H9 (cell line): Measurements from ENCODE around the gene ZNF526. TPM values are rescaled to one million over a fixed set of nuclear protein-coding genes. Genes with fewer than 3 reads are reported as not detected.

Experiments used
- DNase-seq: peaks from one replicate; pipeline ENCODE4 v3.0.0-alpha.2; 2017
- H2AFZ ChIP-seq: one replicate; pipeline ENCODE4 v1.6.1; 2013; ENCODE audit warnings: mild to moderate bottlenecking, low read length, control low read depth, moderate library complexity
- H2AK5ac ChIP-seq: 2 replicates; pipeline ENCODE4 v1.6.1; 2013; ENCODE audit warnings: low read length, control low read depth, mixed read lengths; ENCODE audit not compliant: insufficient read length
- H2BK120ac ChIP-seq: one replicate; pipeline ENCODE4 v1.6.1; 2013; ENCODE audit warnings: low read depth, mild to moderate bottlenecking, low read length, control low read depth, inconsistent platforms; ENCODE audit not compliant: poor library complexity, severe bottlenecking
- H2BK12ac ChIP-seq: 2 replicates; pipeline ENCODE4 v1.6.1; 2013; ENCODE audit warnings: low read length, control low read depth, mixed read lengths, low read depth; ENCODE audit not compliant: insufficient read length
- H2BK15ac ChIP-seq: 2 replicates; pipeline ENCODE4 v1.6.1; 2013; ENCODE audit warnings: low read depth, low read length, control low read depth
- H2BK20ac ChIP-seq: one replicate; pipeline ENCODE4 v1.6.1; 2013; ENCODE audit warnings: low read depth, mild to moderate bottlenecking, low read length, control low read depth, inconsistent platforms; ENCODE audit not compliant: poor library complexity, severe bottlenecking
- H2BK5ac ChIP-seq: 2 replicates; pipeline ENCODE4 v1.6.1; 2013; ENCODE audit warnings: low read length, control low read depth, mixed read lengths; ENCODE audit not compliant: insufficient read length
- H3K14ac ChIP-seq: 2 replicates; pipeline ENCODE4 v1.6.1; 2013; ENCODE audit warnings: low read length, control low read depth; ENCODE audit not compliant: insufficient read depth
- H3K18ac ChIP-seq: 2 replicates; pipeline ENCODE4 v1.6.1; 2013; ENCODE audit warnings: low read depth, mild to moderate bottlenecking, mixed read lengths, low read length, control low read depth; ENCODE audit not compliant: insufficient read length
- H3K23ac ChIP-seq: 2 replicates; pipeline ENCODE4 v1.6.1; 2013; ENCODE audit warnings: low read length, control low read depth, mixed read lengths, low read depth; ENCODE audit not compliant: insufficient read length
- H3K23me2 ChIP-seq: 2 replicates; pipeline ENCODE4 v1.6.1; 2013; ENCODE audit warnings: low read depth, mild to moderate bottlenecking, mixed read lengths, low read length, control low read depth; ENCODE audit not compliant: insufficient read length, poor library complexity, severe bottlenecking
- H3K27ac ChIP-seq: 2 replicates; pipeline ENCODE4 v1.5.1; 2013; ENCODE audit warnings: low read length, control low read depth, mixed read lengths, low read depth; ENCODE audit not compliant: insufficient read length
- H3K27me3 ChIP-seq: 2 replicates; pipeline ENCODE4 v1.6.1; 2013; ENCODE audit warnings: low read length, control low read depth, inconsistent platforms; ENCODE audit not compliant: insufficient read depth
- H3K4ac ChIP-seq: 2 replicates; pipeline ENCODE4 v1.6.1; 2013; ENCODE audit warnings: low read depth, mild to moderate bottlenecking, control low read depth, inconsistent platforms, low read length, moderate library complexity
- H3K4me1 ChIP-seq: 2 replicates; pipeline ENCODE4 v1.6.1; 2013; ENCODE audit warnings: low read length, control low read depth, inconsistent platforms; ENCODE audit not compliant: insufficient read depth
- H3K4me2 ChIP-seq: 2 replicates; pipeline ENCODE4 v1.6.1; 2013; ENCODE audit warnings: low read length, control low read depth, mixed read lengths; ENCODE audit not compliant: insufficient read length, insufficient read depth
- H3K56ac ChIP-seq: 2 replicates; pipeline ENCODE4 v1.6.1; 2013; ENCODE audit warnings: low read depth, mild to moderate bottlenecking, mixed read lengths, low read length, control low read depth; ENCODE audit not compliant: insufficient read length
- H3K79me1 ChIP-seq: 2 replicates; pipeline ENCODE4 v1.6.1; 2013; ENCODE audit warnings: low read depth, mild to moderate bottlenecking, moderate library complexity, low read length, control low read depth, inconsistent platforms; ENCODE audit not compliant: insufficient read depth, poor library complexity, severe bottlenecking
- H3K79me2 ChIP-seq: 2 replicates; pipeline ENCODE4 v1.6.1; 2013; ENCODE audit warnings: low read length, control low read depth, inconsistent platforms; ENCODE audit not compliant: insufficient read depth
- H3K9ac ChIP-seq: 2 replicates; pipeline ENCODE4 v1.6.1; 2013; ENCODE audit warnings: low read length, control low read depth, mixed read lengths; ENCODE audit not compliant: insufficient read length; ENCODE audit errors: extremely low read depth
- H3K9me3 ChIP-seq: one replicate; pipeline ENCODE4 v1.6.1; 2013; ENCODE audit warnings: low read depth, low read length, inconsistent platforms; ENCODE audit not compliant: control insufficient read depth
- H3T11ph ChIP-seq: one replicate; pipeline ENCODE4 v1.6.1; 2013; ENCODE audit warnings: mild to moderate bottlenecking, low read length, control low read depth, inconsistent platforms
- H4K20me1 ChIP-seq: one replicate; pipeline ENCODE4 v1.6.1; 2013; ENCODE audit not compliant: control insufficient read depth, insufficient read length, insufficient read depth
- H4K5ac ChIP-seq: 2 replicates; pipeline ENCODE4 v1.6.1; 2013; ENCODE audit warnings: low read depth, mild to moderate bottlenecking, mixed read lengths, low read length, control low read depth; ENCODE audit not compliant: insufficient read length
- H4K8ac ChIP-seq: replicated peaks from 2 replicates; pipeline ENCODE4 v1.6.1; 2013; ENCODE audit warnings: low read length, control low read depth, mixed read lengths, low read depth; ENCODE audit not compliant: insufficient read length
- H4K91ac ChIP-seq: 2 replicates; pipeline ENCODE4 v1.6.1; 2013; ENCODE audit warnings: low read depth, mild to moderate bottlenecking, moderate library complexity, mixed read lengths, low read length, control low read depth; ENCODE audit not compliant: insufficient read length
- H3K27ac Mint-ChIP-seq, 3 experiments: 2 replicates in 2 of 3; 3 replicates in 1 of 3; pipeline ENCODE4 v1.8.0; 2020 to 2021; ENCODE audit warnings: mixed read lengths in 3 of 3, mild to moderate bottlenecking in 1 of 3, moderate library complexity in 1 of 3
- H3K27me3 Mint-ChIP-seq: 2 replicates; pipeline ENCODE4 v1.8.0; 2021; ENCODE audit warnings: low read depth, mild to moderate bottlenecking, moderate library complexity, mixed read lengths
- H3K36me3 Mint-ChIP-seq, 3 experiments: 2 replicates in 2 of 3; 3 replicates in 1 of 3; pipeline ENCODE4 v1.8.0; 2020 to 2021; ENCODE audit warnings: low read depth in 3 of 3, mixed read lengths in 3 of 3; ENCODE audit not compliant: insufficient read depth in 1 of 3
- H3K4me1 Mint-ChIP-seq, 2 experiments: 2 replicates each; pipeline ENCODE4 v1.8.0; 2020; ENCODE audit warnings: mixed read lengths in 2 of 2
- H3K4me3 Mint-ChIP-seq, 2 experiments: 2 replicates in 1 of 2; 3 replicates in 1 of 2; pipeline ENCODE4 v1.8.0; 2020 to 2021; ENCODE audit warnings: mild to moderate bottlenecking in 2 of 2, mixed read lengths in 2 of 2, moderate library complexity in 1 of 2
- H3K9me3 Mint-ChIP-seq, 2 experiments: 2 replicates in 1 of 2; 3 replicates in 1 of 2; pipeline ENCODE4 v1.8.0; 2020; ENCODE audit warnings: mild to moderate bottlenecking in 2 of 2, mixed read lengths in 2 of 2, moderate library complexity in 1 of 2
- WGBS: extraction: QIAGEN DNeasy Blood & Tissue Kit; methylation state at CpG from one replicate; pipeline ENCODE4 v1.1.7; 2013; ENCODE audit warnings: missing lambda C conversion rate, low lambda C conversion rate, mixed read lengths; ENCODE audit not compliant: insufficient read length; ENCODE audit errors: extremely low coverage; 5-methylcytosine and 5-hydroxymethylcytosine counted together
- total RNA-seq: library from RNA; stranded (reverse); gene quantifications from 2 replicates; pipeline ENCODE4 v1.2.1, GENCODE V29; 2021
- TF ChIP-seq, protein P1 (sequence below): fragments of 200-600 bp; sonication (generic); conservative IDR thresholded peaks from 3 replicates; pipeline ENCODE4 v1.8.0; 2021; ENCODE audit warnings: antibody characterized with exemption, mild to moderate bottlenecking

Gene ZNF526
- total RNA-seq, 1 experiment from 2014 or later: 20.5 TPM

DNA sequence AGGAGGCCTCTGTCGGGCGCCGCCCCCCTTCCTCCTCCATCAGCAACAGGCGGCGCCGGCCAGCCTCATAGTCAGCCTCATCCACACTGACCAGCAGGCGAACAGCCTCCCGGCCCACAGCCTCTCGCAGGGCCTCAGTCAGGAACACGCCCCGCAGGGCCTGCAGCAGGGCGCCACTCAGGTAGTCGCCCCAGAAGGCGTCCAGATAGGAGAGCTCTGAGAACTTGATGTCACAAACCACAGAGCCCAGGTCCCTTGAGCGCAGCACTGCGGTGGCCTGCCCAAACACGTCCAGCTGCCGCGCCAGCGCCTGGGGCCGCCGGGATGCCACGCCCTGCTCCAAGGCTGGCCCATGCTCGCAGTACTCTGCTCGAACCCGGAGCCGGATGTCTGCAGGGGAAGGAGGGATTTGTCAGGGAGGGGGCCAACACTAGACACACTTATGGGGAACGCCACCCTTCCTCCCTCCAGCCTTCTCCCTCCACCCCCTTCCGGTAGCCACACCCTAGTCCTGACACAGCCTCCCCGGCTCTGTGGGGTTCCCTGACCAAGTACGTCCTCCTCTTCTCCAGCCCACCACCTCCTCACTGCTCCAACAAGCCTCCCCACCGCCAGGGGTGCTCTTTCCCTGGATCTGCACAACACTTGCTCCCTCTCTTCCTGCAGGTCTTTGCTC lies 20.5 kb upstream of the ZNF526 start:
- Histone ChIP-seq H2AK5ac (no peak overlapping the region), H2BK15ac (no peak overlapping the region), H2BK120ac (no peak overlapping the region), H3K18ac (no peak overlapping the region), H4K5ac (no peak overlapping the region), H3K23ac (no peak overlapping the region), H4K91ac (no peak overlapping the region), H3K27ac (no peak overlapping the region), H2BK12ac (no peak overlapping the region), H2BK5ac (no peak overlapping the region), H3K79me2 (peaks cover 6% of the 10 kb centered on the region; the same call in 1 of the 2 replicates), H4K8ac (no peak overlapping the region), H3K9me3 (no peaks in the 10 kb centered on the region), H3K9ac (no peak overlapping the region), H4K20me1 (no peaks in the 10 kb centered on the region), H2AFZ (no peak overlapping the region), H3K79me1 (peaks cover 4% of the 10 kb centered on the region), H3K56ac (no peak overlapping the region), H2BK20ac (no peak overlapping the region), H3K4me1 (peaks cover 4% of the 10 kb centered on the region; the same call in 1 of the 2 replicates), H3K14ac (no peak overlapping the region), H3K4me2 (no peak overlapping the region), H3T11ph (no peak overlapping the region), H3K23me2 (peaks cover 2% of the 10 kb centered on the region), H3K27me3 (no peaks in the 10 kb centered on the region), H3K4ac (no peak overlapping the region)
- no CpG with 5 or more reads among the region's 32 CpGs for WGBS
- peaks cover 31 to 50% of the 10 kb centered on the region in 2 experiments for H3K4me1 Mint-ChIP-seq
- no peaks in the 10 kb centered on the region; a peak in 1 of 5 replicates for H3K9me3 Mint-ChIP-seq
- peak overlapping the region in 2 of 3 experiments; percentile 68 to 78; a peak in 4 of 7 replicates for H3K27ac Mint-ChIP-seq
- TF ChIP-seq, protein P1, sequence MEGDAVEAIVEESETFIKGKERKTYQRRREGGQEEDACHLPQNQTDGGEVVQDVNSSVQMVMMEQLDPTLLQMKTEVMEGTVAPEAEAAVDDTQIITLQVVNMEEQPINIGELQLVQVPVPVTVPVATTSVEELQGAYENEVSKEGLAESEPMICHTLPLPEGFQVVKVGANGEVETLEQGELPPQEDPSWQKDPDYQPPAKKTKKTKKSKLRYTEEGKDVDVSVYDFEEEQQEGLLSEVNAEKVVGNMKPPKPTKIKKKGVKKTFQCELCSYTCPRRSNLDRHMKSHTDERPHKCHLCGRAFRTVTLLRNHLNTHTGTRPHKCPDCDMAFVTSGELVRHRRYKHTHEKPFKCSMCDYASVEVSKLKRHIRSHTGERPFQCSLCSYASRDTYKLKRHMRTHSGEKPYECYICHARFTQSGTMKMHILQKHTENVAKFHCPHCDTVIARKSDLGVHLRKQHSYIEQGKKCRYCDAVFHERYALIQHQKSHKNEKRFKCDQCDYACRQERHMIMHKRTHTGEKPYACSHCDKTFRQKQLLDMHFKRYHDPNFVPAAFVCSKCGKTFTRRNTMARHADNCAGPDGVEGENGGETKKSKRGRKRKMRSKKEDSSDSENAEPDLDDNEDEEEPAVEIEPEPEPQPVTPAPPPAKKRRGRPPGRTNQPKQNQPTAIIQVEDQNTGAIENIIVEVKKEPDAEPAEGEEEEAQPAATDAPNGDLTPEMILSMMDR: peak; percentile 44; the same call in 2 of the 3 replicates
- H3K27me3 Mint-ChIP-seq: peaks cover 6% of the 10 kb centered on the region
- peaks cover 46 to 80% (median 76%) of the 10 kb centered on the region in 3 experiments for H3K36me3 Mint-ChIP-seq
- H3K4me3 Mint-ChIP-seq: peak overlapping the region in 1 of 2 experiments; percentile 12; a peak in 1 of 5 replicates
- DNase-seq: peak; percentile 84
